SU-DHL-6 (cell line): ENCODE measurements around the gene TBCCD1.

Source experiments
- H2AFZ ChIP-seq: fragments of 200-600 bp; sonication (generic); 2 replicates; pipeline ENCODE4 v1.6.1; 2014; ENCODE audit warnings: low read depth, mild to moderate bottlenecking, moderate library complexity, mixed read lengths, antibody characterized with exemption, low read length; ENCODE audit not compliant: severe bottlenecking
- H3F3A ChIP-seq: fragments of 200-600 bp; shearing (Covaris generic); 2 replicates; pipeline ENCODE4 v1.6.0; 2016; ENCODE audit warnings: antibody characterized with exemption, mild to moderate bottlenecking; ENCODE audit not compliant: insufficient read depth
- H3K27ac ChIP-seq: fragments of 200-600 bp; sonication (generic); 2 replicates; pipeline ENCODE4 v1.5.1; 2016; ENCODE audit warnings: low read depth, mild to moderate bottlenecking, low read length, moderate library complexity, mixed read lengths
- H3K27me3 ChIP-seq: fragments of 200-600 bp; sonication (generic), shearing (Covaris generic); 2 replicates; pipeline ENCODE4 v1.6.0; 2014; ENCODE audit warnings: mild to moderate bottlenecking, low read length
- H3K36me3 ChIP-seq: fragments of 200-600 bp; sonication (generic); 2 replicates; pipeline ENCODE4 v1.6.1; 2014; ENCODE audit warnings: mild to moderate bottlenecking, low read length, mixed read lengths
- H3K4me2 ChIP-seq: fragments of 300-600, 200-600 bp; shearing (Covaris generic), sonication (generic); 2 replicates; pipeline ENCODE4 v1.6.0; 2014; ENCODE audit warnings: low read length, low read depth, mild to moderate bottlenecking; ENCODE audit not compliant: poor library complexity, severe bottlenecking
- H3K4me3 ChIP-seq: fragments of 200-600 bp; sonication (generic); 2 replicates; pipeline ENCODE4 v1.5.1; 2014; ENCODE audit warnings: antibody characterized with exemption, low read length, mild to moderate bottlenecking, mixed read lengths; ENCODE audit not compliant: insufficient read depth, poor library complexity, severe bottlenecking
- H3K79me2 ChIP-seq: fragments of 200-600 bp; sonication (generic); 2 replicates; pipeline ENCODE4 v1.6.1; 2014; ENCODE audit warnings: mild to moderate bottlenecking, low read length, moderate library complexity; ENCODE audit not compliant: insufficient read depth
- H3K9ac ChIP-seq: fragments of 200-600 bp; sonication (generic); 2 replicates; pipeline ENCODE4 v1.7.0; 2014; ENCODE audit warnings: mild to moderate bottlenecking, low read length
- H3K9me2 ChIP-seq: fragments of 200-600 bp; sonication (generic); replicated peaks from 2 replicates; pipeline ENCODE4 v1.6.1; 2014; ENCODE audit warnings: low read length; ENCODE audit not compliant: insufficient read depth
- H3K9me3 ChIP-seq: fragments of 200-600 bp; sonication (generic); 2 replicates; pipeline ENCODE4 v1.6.1; 2014; ENCODE audit warnings: low read length, mixed read lengths; ENCODE audit not compliant: insufficient read depth
- H4K20me1 ChIP-seq: fragments of 200-600 bp; sonication (generic); 2 replicates; pipeline ENCODE4 v1.6.1; 2014; ENCODE audit warnings: low read depth, mild to moderate bottlenecking, antibody characterized with exemption, low read length, moderate library complexity, mixed read lengths
- CTCF ChIP-seq: fragments of 200-600 bp; sonication (generic); IDR thresholded peaks from one replicate; pipeline ENCODE4 v1.5.1; 2017; ENCODE audit warnings: antibody characterized with exemption, mild to moderate bottlenecking, low read length, moderate library complexity; ENCODE audit not compliant: insufficient read depth, poor library complexity, severe bottlenecking
- EZH2phosphoT487 ChIP-seq: fragments of 200-600 bp; sonication (generic), shearing (Covaris generic); conservative IDR thresholded peaks from 2 replicates; pipeline ENCODE4 v1.6.1; 2018; ENCODE audit warnings: mild to moderate bottlenecking, antibody characterized with exemption, low read length, moderate library complexity, mixed read lengths

The TBCCD1 gene

GRCh38 chr3:186515125-186515524 is 52.0 kb downstream of the TBCCD1 start:
- no peaks in the 10 kb centered on the region for H4K20me1 ChIP-seq
- H3K27ac ChIP-seq: no peak overlapping the region
- no peaks in the 10 kb centered on the region for H3K9me3 ChIP-seq
- H3K9ac ChIP-seq: no peak overlapping the region
- no peaks in the 10 kb centered on the region for H3K9me2 ChIP-seq
- no peak overlapping the region for H2AFZ ChIP-seq
- H3F3A ChIP-seq: no peaks in the 10 kb centered on the region
- H3K4me3 ChIP-seq: no peak overlapping the region
- H3K36me3 ChIP-seq: no peaks in the 10 kb centered on the region
- no peaks in the 10 kb centered on the region for H3K27me3 ChIP-seq
- no peaks in the 10 kb centered on the region for H3K79me2 ChIP-seq
- H3K4me2 ChIP-seq: no peak overlapping the region
- TF ChIP-seq EZH2phosphoT487 (no peak), CTCF (no peak)

GRCh38 chr3:186514296-186515002 is 52.7 kb downstream of the TBCCD1 start:
- Histone ChIP-seq H3K36me3 (no peaks in the 10 kb centered on the region), H3K27ac (no peak overlapping the region), H3F3A (no peaks in the 10 kb centered on the region), H3K9ac (no peak overlapping the region), H3K27me3 (no peaks in the 10 kb centered on the region), H3K4me3 (no peak overlapping the region), H3K9me2 (no peaks in the 10 kb centered on the region), H3K9me3 (no peaks in the 10 kb centered on the region), H4K20me1 (no peaks in the 10 kb centered on the region), H3K79me2 (no peaks in the 10 kb centered on the region), H3K4me2 (no peak overlapping the region), H2AFZ (no peak overlapping the region)
- TF ChIP-seq EZH2phosphoT487: no peak
- TF ChIP-seq CTCF: peak; percentile 17

GRCh38 chr3:186513386-186513785 is 53.8 kb downstream of the TBCCD1 start:
- no peaks in the 10 kb centered on the region for H3K9me3 ChIP-seq

More at GRCh38 chr3:186513386-186513785, 53.8 kb downstream of the TBCCD1 start:
- Histone ChIP-seq H3K79me2 (no peaks in the 10 kb centered on the region), H3K27ac (no peak overlapping the region), H3K27me3 (no peaks in the 10 kb centered on the region), H3K9ac (no peak overlapping the region), H3K9me2 (no peaks in the 10 kb centered on the region), H3K4me3 (no peak overlapping the region), H3F3A (no peaks in the 10 kb centered on the region), H3K4me2 (no peak overlapping the region), H3K36me3 (no peaks in the 10 kb centered on the region), H4K20me1 (no peaks in the 10 kb centered on the region), H2AFZ (no peak overlapping the region)
- TF ChIP-seq CTCF (no peak), EZH2phosphoT487 (no peak)
